Activated CD4-positive, alpha-beta T cell treated with anti-CD3 and anti-CD28 coated beads for 1 hour (primary cell): ENCODE data around the gene ATP11A.

Source experiments
- DNase-seq: peaks from one replicate; pipeline ENCODE4 v3.0.0-alpha.2; 2020

The ATP11A gene

DNA sequence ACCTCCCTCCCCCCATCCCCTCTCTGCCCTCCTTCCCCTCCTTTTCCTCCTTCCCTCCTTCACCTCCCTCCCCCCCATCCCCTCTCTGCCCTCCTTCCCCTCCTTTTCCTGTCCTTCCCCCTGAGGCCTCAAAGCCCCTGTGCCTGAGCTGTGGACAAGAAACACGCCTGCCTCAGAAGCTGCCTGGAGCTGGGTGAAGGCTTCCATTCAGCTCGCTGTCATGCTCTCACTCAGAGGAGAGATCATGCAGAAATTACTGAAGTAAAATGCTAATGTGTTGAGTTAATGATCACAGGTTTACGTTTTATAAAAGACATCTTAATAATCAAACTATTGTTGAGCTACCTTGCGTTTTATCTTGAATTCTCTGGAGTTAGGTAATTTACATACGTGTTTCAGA, 114.5 kb downstream of the ATP11A start:
- DNase-seq: no peak

DNA sequence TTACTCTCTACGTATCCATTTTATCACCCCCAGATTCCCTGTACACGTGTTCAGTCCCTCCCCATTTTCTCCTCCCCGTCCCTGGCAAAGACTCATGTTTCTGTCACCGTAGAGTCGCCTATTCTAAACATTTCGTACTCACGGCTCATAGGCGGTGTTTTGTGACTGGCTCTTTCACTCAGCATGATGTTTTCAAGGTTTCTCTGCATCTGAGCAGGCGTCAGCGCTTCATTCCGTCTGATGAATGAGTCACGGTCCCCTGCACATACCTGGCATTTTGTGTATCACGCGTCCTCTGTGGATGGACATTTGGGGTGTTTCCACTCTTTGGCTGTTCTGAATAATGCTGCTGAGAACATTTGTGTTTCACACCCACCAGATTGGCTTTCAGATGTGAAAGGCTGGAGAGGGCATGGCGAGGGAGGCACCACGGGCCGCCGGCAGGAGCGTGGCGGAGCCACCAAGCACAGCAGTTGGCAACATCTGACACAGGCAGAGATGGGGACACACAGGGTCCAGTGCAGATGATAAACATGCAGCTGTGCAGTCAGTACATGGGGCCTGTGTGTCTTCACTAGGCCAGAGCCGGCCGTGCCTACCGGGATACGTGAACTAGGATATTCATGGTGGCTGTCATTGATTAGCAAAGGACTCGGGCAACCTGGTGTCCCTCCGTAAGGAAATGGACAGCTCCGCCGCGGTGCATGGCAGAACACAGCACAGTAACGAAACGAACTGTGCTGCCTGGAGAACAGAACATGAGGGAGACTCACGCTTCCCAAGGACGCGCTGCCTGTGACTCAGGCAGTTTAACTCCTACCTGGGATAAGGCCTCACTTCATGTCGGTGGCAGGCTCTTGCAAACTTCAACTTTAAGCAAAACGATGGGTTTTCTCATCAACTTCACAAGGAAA, 117.2 kb downstream of the ATP11A start:
- no peak for DNase-seq

DNA sequence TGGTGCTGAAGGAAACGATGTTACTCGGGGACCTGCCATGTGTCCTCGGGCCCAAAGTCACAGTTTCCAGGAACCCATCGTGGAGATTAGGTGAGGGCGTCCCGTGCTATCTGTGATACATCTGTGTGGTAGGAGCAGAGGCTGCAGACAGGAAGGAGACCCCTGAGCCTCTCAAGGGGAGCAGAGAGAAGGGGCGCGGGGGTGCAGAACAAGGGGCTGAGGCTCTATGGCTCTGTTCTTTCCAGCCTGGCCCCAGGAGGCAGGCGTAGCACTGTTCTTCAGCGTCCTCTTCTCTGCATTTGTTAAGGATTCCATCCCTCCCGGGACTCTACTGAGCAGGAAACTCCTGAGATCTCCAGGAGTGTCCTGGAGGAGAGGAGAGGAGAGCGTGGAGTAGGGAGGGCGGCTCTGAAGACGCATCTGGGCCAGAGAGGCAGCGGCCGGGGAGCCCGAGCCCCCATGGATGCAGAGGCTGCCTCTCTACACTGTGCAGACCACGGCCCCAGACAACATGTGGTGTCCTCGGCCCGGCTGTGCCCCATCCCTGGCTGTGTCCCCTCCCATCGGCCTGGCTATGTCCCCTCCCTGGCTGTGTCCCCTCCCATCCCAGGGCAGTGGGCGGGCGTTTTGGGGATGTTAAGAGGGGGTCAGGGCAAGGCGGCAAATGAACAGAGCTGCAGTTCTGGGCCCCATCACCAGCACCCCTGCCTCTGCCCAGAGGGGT, 118.0 kb downstream of the ATP11A start:
- DNase-seq: no peak

DNA sequence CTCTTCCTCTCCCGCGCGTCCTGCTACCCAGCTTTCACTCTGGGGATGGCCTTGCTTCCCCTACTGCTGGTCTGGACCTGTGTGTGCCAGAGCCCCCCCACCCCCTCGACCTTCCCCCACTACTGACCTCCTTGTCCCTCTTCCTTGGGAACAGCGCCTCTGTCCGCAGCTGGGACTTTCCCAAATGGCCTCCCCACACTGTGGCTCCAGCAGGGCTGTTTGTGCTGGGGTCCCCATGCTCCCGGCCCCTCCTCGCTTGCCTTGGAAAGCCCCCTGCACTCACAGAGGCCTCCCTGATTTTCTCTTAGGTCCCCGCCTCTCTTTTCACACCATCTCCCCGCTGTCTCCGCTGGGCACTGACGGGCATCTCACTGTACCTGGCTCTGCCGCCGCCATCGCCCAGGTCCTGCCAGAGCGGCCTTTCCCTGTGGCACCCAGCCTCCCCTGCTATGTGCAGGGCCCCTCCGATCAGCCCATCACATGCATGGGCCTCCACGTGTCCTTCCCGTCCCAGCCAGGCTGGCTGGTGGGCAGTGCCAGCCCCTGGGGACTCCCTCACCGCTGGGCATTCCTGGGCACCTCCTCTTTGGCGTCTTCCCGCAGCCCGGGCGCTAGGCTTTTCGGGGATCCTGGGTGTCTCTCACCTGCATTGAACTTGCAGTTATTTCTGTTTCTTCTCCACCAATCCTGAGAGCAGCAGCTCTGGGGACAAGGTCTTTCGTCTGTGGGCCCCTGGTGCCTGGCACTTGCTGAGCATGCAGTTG, 118.7 kb downstream of the ATP11A start:
- DNase-seq: no peak

DNA sequence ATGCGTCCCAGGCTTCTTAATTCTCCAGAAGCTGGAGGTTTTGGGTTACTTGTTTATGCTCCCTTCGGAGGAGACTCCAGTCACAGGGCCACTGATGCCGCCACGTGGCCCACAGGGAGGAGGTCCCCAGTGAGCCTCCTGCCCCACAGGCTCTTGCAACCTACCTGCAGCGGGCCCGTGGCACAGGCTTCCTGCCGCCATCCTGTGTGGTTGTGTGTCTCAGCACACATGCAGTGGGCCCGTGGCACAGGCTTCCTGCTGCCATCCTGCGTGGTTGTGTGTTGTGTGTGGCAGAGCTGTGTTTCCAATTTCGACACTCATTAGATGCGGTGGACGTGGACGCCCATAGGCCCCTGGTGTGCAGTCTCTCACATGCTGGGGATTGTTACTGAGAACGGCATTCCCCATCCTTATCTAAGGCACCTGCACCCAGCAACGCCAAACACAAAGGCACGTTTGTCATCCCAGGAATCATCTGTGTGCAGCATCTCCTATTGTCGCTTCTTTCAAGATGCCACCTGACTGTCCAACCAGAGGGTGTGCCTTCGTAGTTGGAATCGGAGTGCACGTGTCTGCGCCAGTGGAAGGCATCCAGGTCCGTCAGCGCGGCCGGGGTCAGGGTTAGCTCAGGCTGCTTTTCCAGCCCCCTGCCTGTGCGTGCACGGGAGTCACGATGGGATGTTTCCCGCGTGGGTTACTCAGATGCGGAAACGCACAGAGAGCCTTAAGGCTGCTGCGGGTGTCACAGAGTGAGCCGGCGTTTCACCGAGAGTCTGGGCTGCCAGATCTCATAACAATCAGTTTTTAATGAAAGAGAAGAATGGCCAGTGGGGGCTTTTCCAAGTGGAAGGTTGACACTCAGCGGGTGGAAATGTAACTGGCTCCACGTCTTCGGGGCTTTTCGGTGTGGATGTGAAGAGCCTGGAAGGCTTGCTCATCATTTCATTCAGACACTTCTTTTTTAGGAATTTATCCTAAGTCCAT, 119.8 kb downstream of the ATP11A start:
- DNase-seq: no peak

DNA sequence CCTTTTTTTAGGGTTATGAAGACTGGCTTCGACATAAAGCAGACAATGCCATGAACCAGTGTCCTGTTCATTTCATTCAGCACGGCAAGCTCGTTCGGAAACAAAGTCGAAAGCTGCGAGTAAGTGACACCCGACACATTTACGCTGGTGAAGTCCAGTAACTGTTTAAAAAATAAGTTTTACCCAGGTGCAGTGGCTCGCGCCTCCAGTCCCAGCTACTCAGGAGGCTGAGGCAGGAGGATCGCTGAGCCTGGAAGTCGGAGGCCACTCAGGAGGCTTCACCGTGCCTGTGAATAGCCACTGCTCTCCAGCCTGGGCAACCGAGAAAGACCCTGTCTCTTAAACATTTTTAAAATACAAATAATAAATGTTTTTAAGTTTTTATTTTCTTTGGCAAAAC, 120.8 kb downstream of the ATP11A start:
- DNase-seq: no peak

DNA sequence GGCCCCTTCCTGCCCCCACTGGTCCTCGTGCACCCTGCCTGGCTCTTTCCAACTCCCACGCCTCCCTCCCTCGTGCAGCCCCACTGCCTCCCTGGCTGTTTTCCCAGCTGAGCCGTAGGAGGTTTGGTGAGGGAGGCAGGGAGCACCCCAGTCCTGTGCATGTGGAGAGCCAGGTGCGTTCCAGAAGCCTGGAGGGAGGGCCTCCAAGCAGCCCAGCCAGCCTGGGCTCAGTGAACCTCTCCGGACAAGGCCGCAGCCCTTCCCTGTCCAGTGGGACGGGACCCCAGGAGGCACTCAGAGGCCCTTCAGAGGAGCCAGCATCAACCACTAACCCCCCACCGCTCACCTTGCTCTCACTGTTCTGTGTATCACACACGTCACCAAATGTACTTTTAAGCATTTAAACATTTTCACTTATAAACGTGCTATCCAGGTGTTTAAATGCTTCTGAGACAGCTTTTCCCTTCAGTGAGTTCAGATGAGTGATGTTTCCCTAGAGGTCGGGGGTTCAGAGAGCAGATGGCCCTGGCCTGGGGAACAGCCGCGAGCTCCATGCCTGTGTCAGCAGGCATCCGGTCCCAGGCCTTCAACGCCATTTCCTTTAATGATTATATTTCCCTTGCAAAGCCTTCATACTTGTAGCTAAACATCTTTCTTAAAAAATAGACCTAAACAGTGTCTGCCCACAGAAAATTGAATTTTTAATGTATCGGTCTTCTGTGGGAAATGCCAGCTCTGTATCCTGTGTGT, 122.6 kb downstream of the ATP11A start:
- no peak for DNase-seq

DNA sequence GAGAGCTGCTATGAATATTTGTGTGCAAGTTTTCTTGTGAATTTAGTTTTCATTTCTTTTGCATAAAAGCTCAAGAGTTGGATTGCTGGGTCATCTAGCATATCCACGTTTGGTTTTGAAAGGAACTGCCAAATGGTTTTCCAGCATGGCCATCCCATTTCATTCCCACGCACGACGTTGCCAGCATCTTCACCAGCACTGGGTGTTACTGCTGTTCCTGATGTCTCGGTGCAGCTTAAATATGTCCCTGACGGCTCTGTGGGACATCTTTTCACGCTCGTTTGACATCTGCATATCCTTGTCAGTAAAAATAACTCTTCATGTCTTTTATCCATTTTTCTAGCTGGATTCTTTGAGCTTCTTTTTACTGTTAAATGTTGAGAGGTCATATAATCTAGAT, 123.7 kb downstream of the ATP11A start:
- DNase-seq: no peak

DNA sequence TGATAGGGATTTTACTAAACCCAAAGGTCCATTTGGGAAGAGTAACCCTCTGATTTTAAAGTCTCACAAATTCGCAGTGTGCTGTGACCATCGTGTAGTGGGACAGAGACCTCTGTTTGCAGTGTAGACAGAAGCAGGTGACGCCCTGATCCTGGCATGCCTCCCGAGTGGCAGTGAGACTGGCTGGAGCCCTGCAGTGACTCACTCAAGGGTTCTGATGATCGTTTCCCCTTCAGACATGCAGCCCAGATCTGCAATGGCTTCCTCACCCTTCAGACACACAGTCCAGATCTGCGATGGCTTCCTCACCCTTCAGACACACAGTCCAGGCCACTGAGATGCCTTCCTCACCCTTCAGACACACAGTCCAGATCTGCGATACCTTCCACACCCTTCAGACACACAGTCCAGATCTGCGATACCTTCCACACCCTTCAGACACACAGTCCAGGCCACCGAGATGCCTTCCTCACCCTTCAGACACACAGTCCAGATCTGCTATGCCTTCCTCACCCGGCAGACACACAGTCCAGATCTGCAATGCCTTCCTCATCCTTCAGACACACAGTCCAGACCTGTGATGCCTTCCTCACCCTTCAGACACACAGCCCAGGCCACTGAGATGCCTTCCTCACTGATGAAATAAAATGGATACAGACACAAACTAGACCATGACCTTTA, 125.2 kb downstream of the ATP11A start:
- DNase-seq: no peak

DNA sequence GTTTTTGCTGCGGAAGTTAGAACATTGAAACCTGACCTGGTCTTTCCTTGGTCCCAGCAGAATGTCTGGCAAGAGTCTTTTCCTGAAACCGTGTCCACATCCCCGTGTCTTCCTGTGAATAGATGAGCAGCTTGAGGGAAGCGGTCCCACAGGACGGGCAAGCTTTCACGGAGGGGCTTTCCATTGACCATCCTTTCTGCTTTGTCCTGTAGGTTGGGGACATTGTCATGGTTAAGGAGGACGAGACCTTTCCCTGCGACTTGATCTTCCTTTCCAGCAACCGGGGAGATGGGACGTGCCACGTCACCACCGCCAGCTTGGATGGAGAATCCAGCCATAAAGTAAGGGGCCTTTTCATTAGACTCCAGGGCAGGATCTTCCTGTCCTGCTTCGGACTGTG, 126.0 kb downstream of the ATP11A start:
- no peak for DNase-seq

DNA sequence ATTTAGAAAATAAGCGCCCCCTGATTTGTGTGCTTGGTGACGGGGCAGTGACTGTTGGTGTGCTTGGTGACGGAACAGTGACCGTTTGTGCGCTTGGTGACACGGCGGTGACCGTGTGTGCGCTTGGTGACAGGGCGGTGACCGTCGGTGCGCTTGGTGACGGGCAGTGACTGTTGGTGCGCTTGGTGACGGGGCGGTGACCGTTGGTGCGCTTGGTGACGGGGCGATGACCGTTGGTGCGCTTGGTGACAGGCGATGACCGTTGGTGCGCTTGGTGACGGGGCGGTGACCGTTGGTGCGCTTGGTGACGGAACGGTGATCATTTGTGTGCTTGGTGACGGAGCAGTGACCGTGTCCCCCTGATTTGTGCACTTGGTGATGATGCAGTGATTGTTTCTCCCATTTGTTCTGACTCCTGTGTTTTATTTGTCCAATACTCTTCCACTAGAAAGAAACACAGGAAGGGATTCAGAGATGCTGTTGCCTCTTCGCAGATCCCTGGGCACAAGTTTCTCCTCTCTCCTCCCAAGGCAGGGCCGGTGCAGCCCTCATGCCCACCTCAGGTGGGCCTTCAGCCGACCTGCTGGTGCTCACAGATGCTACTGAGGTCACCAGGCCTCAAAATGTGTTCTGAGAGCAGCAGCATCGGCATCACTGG, 128.3 kb downstream of the ATP11A start:
- DNase-seq: no peak

DNA sequence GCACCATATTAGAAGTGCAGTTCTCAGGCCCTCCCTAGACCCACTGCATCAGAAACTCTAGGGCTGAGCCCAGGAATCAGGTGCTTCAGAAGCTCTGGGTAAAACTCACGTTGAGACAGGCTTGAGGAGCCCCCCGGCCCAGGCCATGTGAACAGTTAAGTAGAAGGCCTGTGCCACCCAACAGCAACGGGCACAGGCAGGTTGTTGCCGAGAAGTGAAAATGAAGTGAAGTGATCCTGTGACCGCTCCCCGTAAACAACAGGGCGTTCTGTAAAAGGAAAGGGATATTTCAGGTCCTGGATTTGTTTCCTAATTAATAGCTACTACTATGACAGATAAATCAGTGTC, 128.8 kb downstream of the ATP11A start:
- DNase-seq: no peak

DNA sequence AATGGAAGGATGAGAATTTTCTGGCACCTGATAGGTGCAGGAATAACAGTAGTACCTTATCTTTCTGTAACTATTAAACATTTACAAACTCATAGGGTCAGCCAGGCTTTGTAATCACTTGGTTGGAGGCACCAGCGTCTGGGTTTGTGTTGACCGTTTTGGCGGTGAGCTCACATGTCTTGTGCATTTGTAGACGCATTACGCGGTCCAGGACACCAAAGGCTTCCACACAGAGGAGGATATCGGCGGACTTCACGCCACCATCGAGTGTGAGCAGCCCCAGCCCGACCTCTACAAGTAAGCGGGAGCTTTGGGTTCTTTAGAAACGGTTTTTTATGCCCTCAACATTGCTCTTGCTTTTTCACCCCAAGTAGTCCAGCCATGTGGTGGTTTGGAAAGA, 129.3 kb downstream of the ATP11A start:
- DNase-seq: no peak

DNA sequence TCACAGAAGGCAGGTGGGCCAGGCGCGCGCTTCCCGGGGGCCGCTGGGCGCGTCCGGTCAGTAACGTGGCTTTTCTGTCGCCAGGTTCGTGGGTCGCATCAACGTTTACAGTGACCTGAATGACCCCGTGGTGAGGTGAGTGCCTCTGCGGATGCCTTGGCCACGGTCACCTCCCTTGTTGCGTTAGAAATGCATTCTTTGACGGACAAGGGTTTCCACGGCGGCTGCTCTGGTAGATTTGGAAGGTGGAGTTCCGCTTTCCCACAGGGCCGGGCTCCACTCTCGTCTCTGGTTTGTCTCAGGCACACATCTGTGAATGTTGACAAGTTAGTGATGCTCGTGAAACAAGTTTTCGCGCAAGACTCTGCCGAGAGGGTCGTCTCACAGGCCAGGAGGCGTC, 130.0 kb downstream of the ATP11A start:
- no peak for DNase-seq

DNA sequence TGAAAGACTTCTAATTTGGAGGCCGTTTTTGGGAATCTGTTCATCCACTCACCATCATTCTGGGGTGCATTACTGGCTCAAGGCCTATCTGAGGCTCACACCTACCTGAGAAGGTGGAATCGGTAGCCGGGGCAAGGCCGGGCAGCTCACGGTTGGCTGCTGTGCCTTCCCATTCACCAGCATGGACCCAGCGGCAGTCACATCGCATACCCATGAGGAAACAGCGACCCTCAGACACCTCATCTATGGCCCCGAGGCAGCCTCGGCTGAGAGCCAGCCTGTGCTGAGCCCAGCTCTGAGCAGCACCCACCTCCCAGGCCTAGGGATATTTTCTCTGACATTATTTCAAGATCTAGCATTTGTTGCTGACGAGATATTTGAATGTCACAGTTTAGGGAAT, 130.5 kb downstream of the ATP11A start:
- no peak for DNase-seq

DNA sequence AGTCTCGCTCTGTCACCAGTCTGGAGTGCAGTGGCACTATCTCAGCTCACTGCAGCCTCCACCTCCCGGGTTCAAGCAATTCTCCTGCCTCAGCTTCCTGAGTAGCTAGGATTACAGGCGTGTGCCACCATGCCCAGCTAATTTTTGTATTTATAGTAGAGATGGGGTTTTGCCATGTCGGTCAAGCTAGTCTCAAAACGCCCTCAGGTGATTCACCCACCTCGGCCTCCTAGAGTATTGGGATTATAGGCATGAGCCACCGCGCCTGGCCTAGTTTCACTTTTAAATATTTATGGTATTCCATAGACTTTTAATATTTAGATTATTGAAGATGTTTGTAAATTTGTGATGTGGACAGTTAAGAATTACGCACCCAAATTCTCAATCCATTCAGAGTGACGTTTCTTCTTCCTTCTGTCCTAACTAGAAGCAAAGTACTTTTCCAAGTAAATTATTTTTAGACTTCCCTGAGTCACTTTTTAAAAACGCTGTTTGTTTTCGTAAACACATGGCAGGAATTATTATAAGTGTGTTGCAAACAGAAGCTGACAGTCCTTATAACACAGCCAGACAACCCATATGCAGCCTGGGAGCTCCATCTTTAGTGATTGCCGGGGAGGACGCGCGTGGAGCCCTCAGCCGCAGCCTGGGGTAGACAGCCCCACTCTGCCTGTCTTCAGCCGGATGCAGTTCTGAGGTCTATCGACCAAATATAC, 131.7 kb downstream of the ATP11A start:
- DNase-seq: no peak

DNA sequence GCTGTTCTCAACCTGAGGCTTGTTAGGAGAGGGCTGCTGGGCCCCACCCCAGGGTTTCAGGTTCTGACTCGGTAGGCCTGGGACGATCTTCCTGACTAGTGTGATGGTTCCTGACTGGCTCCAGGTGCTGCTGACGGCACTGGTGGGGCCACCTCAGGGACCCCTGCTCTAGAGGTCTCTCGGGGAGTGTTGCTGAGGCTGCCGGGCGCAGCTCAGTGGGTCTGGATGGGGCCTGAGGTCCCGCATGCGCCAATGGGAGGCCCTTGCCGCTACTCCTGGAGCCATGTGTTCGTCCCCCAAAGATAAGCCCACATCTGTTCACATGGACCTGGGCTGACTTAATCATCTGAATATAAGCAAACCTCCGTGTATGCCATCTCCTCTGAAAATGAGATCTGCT, 133.0 kb downstream of the ATP11A start:
- DNase-seq: no peak

DNA sequence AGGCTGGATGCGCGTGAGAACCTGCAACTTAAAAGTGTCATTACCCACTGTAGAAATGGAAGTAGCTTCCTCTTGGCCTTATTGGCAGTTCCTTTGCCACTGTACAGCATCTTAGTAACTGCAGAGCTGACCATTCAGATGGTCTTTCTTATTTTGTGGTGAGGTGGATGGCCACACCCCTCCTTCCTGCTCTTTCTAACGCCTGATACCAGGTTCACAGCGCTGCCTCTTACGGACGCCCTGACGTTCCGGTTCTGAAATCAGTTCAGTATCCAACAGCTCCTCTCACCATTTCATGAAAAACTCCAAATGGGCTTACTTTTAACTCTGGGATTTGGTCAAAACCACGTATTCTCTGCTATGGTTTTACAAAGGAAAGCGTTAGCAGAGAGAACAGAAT, 134.6 kb downstream of the ATP11A start:
- no peak for DNase-seq

DNA sequence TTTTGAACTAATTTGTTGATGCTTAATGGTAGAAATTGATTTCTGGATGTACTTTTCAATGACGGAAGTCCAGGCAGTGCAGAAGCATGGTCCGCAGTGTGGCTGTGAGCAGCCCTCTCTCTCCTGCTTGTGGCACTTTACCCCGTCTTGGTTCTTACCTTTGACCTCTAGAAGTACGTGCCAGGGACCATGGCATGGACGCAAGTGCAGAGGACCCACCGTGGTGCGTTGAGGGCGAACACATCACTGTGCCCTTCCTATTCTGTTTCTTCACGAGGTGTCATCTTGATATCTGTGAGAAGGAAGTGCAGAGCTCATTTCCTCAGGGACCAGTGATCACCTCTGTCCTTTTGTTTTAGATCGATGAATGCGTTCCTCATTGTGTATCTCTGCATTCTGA, 135.2 kb downstream of the ATP11A start:
- DNase-seq: no peak

DNA sequence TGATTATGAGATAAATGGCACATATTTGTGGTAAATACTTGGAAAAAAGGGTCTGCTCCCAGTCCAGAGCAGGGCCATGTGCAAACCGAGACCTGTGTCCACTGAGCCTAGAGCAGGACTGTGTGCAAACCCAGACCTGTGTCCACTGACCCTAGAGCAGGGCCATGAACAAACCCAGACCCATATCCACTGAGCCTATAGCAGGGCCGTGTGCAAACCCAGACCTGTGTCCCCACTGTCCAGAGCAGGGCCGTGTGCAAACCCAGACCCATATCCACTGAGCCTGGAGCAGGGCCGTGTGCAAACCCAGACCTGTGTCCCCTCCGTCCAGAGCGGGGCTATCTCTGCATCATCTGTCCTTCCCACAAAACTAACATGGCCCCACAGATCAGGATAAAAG, 136.0 kb downstream of the ATP11A start:
- DNase-seq: no peak
